ENCODE data around the gene TXNDC15.

GRCh38 chr5:134906811-134907210 is 32.6 kb downstream of the TXNDC15 start:
- TF ChIP-seq POLR2A (IDR thresholded peaks at IDR 0.05) = no peak
- no peak for TF ChIP-seq CTCF (IDR thresholded peaks at IDR 0.05)

All from esophagus squamous epithelium (tissue), 4 donors.